ENCODE measurements around the gene NUPR1. TPM values are rescaled to one million over a fixed set of nuclear protein-coding genes. Genes with fewer than 3 reads are reported as not detected.
"Not testable (repeated sequence)": the region's sequence is repeated elsewhere in the genome, so short reads cannot be mapped to it uniquely, and the experiment has no call there.

NUPR1 gene
- total and polyA plus RNA-seq, 5 experiments from 2014 or later = 0.05 TPM; not detected in 4

DNA sequence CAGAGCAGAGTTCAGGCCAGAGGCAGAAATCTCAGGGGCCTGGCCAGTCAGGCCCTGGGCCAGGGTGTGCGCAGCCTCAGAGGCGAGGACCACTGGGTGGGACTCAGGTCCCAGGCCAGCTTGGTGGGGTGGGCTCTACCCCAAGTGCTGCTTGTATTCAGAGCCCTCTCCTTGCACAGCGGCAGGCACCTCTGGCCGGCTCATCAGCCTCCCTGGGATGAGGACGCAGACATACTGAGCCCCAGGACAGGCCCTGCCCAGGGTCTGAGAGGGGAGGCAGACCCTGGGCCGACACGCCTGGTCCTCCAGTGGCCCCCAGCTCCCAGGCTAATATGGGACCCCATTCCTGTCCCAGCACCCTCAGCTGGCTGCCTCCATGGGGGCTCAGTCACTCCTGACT is 24.5 kb downstream of the NUPR1 start:
- no peak for ATAC-seq
- no peaks in the 10 kb centered on the region for H3K27me3 Mint-ChIP-seq
- no peak for DNase-seq
- H3K4me3 Mint-ChIP-seq = no peak overlapping the region
- POLR2A ChIA-PET = interaction anchor here (0.6 kb wide), 1 partner anchor 1297 kb away, joined by 4 read pairs; no protein-coding TSS in a partner anchor
- H3K36me3 Mint-ChIP-seq = no peaks in the 10 kb centered on the region
- H3K4me1 Mint-ChIP-seq = peaks cover 0 to 6% (median 4%) of the 10 kb centered on the region in 4 donors
- no peak overlapping the region for H3K27ac Mint-ChIP-seq
- no peaks in the 10 kb centered on the region for H3K9me3 Mint-ChIP-seq

DNA sequence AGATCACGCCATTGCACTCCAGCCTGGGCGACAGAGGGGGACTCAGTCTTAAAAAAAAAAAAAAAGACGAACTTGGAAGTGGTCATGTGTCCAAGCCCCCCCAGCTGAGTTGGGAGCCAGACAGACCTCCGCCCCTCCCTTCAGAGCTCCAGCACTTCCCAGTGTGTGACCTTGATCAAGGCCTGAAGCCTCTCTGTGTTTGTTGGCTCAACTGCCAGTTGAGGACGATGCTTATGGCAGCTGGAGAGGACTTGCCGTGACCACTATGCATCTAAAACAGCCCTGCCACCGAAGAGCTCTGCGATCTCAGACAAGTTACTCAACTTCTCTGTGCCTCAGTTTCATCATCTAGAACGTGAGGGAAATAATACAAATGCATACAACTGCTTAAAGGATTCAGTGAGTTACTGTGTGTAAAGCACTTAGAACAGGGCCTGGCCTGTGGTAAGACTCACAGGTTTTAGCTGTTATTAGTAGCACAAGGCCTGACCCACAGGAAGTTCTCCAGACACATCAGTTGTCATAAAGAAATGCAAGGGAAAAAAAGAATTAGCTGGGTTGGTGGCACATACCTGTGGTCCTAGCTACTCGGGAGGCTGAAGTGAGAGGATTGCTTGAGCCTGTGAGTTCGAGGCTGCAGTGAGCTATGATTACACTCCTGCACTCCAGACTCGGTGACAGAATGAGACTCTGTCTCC is 25.1 kb downstream of the NUPR1 start:
- Mint-ChIP-seq H3K36me3 (no peaks in the 10 kb centered on the region), H3K9me3 (no peaks in the 10 kb centered on the region), H3K27ac (peak overlapping the region in 5 of 10 donors; percentile 7 to 83 (median 33)), H3K4me3 (no peak overlapping the region), H3K4me1 (peaks cover 0 to 6% (median 4%) of the 10 kb centered on the region in 4 donors), H3K27me3 (no peaks in the 10 kb centered on the region)
- ATAC-seq = no peak
- POLR2A ChIA-PET = interaction anchor here (0.7 kb wide), 1 partner anchor 20 kb away, joined by 3 read pairs; no protein-coding TSS in a partner anchor
- no peak for DNase-seq

DNA sequence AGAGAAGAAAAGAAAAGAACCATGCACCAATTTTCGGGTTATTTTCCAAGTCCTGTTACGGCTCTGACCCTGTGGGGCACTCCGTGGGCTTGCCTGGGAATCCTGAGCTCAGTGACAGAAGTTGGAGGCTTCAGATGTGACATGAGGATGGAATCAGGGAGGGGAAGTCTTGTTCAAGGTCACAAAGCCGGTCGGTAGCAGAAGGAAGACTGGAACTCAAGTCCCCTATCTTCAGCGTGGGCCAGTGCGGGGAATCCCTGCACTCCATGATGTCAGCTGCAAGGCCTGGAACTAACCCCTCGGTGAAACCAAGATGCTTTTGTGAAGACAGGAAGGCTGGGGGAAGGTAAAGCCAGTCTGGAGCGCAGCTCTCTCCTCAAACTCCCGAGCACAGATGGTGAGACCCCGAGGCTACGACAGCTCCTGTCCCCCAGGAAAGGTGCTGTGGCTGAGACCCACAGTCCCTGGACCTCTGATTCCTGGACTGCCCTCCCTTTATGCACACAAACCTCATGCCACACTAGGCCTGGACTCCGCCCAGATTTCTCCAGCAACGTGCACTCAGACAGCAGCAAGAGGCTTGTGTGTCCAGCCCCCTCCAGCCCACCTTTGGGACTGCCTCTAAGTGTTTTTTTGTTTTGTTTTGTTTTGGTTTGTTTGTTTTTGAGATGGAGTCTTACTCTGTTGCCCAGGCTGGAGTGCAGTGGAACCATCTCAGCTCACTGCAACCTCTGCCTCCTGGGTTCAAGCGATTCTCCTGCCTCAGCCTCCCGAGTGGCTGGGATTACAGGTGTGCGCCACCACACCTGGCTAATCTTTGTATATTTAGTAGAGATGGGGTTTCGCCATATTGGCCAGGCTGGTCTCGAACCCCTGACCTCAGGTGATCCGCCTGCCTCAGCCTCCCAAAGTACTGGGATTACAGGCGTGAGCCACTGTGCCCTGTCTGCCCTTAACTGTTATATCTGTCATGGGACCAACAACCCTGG is 26.7 kb downstream of the NUPR1 start:
- no peak for ATAC-seq
- Mint-ChIP-seq H3K4me3 (no peak overlapping the region), H3K9me3 (no peaks in the 10 kb centered on the region), H3K27ac (no peak overlapping the region), H3K27me3 (no peaks in the 10 kb centered on the region), H3K36me3 (no peaks in the 10 kb centered on the region), H3K4me1 (peaks cover 7 to 19% (median 13%) of the 10 kb centered on the region in 4 donors)
- DNase-seq = no peak
- POLR2A ChIA-PET = no interaction called here

DNA sequence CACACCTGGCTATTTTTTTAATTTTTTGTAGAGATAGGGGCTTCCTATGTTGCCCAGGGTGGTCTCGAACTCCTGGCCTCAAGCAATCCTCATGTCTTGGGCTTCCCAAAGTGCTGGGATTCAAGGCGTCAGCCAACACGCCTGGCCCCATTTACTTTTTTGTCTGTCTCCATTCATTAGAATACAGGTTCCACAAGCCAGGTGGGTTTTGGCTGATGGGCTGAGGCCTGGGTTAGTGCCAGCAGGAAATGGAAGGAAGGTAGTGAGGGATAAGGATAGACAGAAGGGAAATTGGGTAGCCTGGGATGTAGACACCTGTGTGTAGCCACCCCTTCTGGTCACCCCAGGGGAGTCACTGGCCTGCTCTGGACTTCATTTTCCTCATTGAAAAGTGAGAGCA is 27.7 kb downstream of the NUPR1 start:
- H3K36me3 Mint-ChIP-seq = no peaks in the 10 kb centered on the region
- H3K4me3 Mint-ChIP-seq = no peak overlapping the region
- no peaks in the 10 kb centered on the region for H3K27me3 Mint-ChIP-seq
- H3K9me3 Mint-ChIP-seq = no peaks in the 10 kb centered on the region
- POLR2A ChIA-PET = no interaction called here
- H3K27ac Mint-ChIP-seq = no peak overlapping the region
- peaks cover 7 to 30% (median 18%) of the 10 kb centered on the region in 4 donors for H3K4me1 Mint-ChIP-seq
- no peak for DNase-seq
- no peak for ATAC-seq

DNA sequence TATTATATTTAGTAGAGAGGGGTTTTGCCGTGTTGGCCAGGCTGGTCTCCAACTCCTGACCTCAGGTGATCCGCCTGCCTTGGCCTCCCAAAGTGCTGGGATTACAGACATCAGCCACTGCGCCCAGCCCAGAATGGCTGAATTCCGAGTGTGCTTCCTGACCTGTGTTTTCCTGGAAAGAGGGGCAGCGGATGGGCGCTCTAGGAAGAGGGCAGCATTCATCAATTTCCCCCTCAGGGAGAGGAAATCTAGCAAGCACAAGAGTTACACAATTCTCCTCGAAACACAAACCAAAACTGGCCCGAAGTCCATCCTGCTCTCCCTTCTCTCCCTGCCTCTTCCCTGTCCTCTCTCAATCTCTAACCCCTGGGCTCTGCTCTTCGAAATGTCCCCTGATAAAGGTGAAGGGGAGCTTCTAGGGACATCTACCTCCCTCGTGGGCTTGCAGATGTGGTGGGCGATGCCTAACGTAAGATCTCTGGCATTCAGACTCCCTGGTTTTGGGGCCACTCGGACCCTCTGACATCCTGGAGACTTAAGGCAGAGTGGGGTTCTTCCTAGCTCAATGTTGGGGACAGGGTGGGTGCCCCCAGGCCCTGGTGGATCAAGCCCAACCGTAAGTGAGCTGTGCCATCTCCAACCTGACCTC is 33.2 kb downstream of the NUPR1 start:
- POLR2A ChIA-PET = interaction anchor here (0.7 kb wide), 1 partner anchor 24 kb away, joined by 3 read pairs; no protein-coding TSS in a partner anchor
- no peaks in the 10 kb centered on the region for H3K9me3 Mint-ChIP-seq
- ATAC-seq (no peak), DNase-seq (no peak)
- H3K4me3 Mint-ChIP-seq = no peak overlapping the region
- no peaks in the 10 kb centered on the region for H3K27me3 Mint-ChIP-seq
- peak overlapping the region in 4 of 10 donors; percentile 29 to 86 (median 59) for H3K27ac Mint-ChIP-seq
- H3K4me1 Mint-ChIP-seq = peaks cover 4 to 24% (median 18%) of the 10 kb centered on the region in 4 donors
- no peaks in the 10 kb centered on the region for H3K36me3 Mint-ChIP-seq

DNA sequence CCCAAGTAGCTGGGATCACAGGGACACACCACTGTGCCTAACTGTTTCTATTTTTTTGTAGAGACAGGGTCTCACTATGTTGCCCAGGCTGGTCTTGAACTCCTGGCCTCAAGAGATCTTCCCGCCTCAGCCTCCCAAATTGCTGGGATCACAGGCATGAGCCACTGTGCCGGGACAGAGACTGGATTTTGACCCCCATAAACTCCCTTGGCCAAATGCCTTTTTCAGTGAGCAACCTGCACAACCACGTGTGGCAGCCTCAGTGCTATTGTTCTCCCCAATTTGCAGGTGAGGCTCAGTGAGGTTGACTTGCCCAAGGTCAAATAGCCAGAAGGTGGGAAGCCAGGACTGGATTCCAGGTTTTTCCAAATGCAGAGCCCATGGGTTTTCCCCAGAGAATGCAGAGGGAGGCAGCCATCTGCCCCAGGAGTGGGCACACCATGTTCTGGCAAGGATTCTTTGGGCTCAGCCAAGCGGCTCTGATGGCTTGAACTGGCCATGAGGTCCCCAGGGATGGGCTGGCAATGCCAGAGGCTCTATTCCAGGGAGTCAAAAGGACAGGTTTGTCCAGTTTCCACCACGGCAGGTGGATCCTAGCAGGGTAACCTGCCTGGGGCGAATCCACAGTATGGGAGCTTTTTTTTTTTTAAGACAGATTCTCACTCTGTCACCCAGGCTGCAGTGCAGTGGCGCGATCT is 33.9 kb downstream of the NUPR1 start:
- peak overlapping the region in 1 of 10 donors; percentile 8 for H3K27ac Mint-ChIP-seq
- H3K4me3 Mint-ChIP-seq = no peak overlapping the region
- H3K36me3 Mint-ChIP-seq = no peaks in the 10 kb centered on the region
- peaks cover 5 to 27% (median 21%) of the 10 kb centered on the region in 4 donors for H3K4me1 Mint-ChIP-seq
- POLR2A ChIA-PET = interaction anchor here (0.7 kb wide), 1 partner anchor 25 kb away, joined by 3 read pairs; no protein-coding TSS in a partner anchor
- DNase-seq (no peak), ATAC-seq (no peak)
- no peaks in the 10 kb centered on the region for H3K9me3 Mint-ChIP-seq
- no peaks in the 10 kb centered on the region for H3K27me3 Mint-ChIP-seq

DNA sequence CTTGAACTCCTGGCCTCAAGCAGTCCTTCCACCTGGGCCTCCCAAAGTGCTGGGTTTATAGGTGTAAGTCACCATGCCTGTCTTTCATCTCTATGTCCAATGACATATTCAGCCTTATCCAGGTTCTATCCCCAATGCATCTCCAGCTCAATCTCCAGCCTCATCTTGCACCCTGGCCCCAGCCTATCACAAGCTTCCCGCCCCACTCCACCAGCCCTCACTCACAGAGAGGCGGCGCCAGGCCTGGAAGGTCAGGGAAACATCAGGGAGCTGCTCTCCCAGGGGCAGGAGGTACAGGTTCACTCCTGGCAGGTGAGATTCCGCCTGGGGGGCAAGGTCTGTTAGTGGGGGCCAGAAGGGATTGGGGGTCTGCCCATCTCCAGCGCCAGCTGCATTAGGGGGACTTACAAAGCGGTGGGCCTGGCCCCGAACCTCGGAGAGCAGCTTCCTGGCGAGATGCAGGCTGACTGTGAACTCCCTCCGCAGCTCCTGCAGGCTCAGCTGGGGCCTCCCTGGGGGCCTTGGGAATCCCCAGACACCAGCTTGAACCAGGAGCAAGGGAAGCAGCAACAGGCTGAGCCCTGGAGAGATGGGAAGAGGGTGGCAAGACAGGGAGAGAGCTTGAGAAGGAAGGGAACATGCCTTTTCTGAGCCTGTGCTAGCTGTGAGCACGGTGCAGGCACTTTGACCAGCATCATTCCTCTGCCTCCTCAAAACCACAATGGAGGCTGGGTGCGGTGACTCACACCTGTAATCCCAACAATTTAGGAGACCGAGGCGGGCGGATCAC is 35.1 kb downstream of the NUPR1 start:
- ATAC-seq (no peak), DNase-seq (no peak)
- no peaks in the 10 kb centered on the region for H3K9me3 Mint-ChIP-seq
- H3K4me1 Mint-ChIP-seq = peaks cover 7 to 29% (median 22%) of the 10 kb centered on the region in 4 donors
- H3K36me3 Mint-ChIP-seq = peaks cover 0 to under 1% (median 0%) of the 10 kb centered on the region in 3 donors
- peak overlapping the region in 3 of 10 donors; percentile 17 to 69 (median 41) for H3K27ac Mint-ChIP-seq
- H3K4me3 Mint-ChIP-seq = no peak overlapping the region
- no peaks in the 10 kb centered on the region for H3K27me3 Mint-ChIP-seq
- POLR2A ChIA-PET = interaction anchor here (2.0 kb wide), 1 partner anchor 9 kb away, joined by 12 read pairs; the partner anchor contains the start of gene APOBR

DNA sequence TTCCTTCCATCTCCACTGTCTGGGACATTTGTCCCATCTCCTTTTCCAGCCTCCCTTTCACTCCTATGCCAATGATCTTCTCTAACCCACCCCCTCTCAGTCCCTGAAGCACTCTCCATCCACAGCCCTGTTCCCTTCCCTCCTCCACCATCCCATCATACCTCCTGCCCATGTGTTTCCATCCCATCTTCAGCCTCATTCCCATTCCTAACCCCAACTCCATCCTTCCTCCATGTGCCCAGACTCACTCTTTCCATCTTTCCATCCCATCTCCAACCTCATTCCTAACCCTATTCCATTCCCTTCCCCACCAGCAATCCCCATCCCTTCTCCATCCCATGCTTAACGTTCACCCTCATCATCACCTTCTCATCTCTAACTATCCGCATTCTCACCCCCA is 36.5 kb downstream of the NUPR1 start:
- H3K27ac Mint-ChIP-seq = no peak overlapping the region
- no peak for DNase-seq
- H3K4me3 Mint-ChIP-seq = no peak overlapping the region
- ATAC-seq = no peak
- POLR2A ChIA-PET = interaction anchor here (0.9 to 2.0 kb wide), 2 partner anchors 8 to 14 kb away, joined by 4 to 12 read pairs; partner anchors contain the start of gene APOBR
- H3K4me1 Mint-ChIP-seq = peaks cover 8 to 22% (median 16%) of the 10 kb centered on the region in 4 donors
- H3K27me3 Mint-ChIP-seq = no peaks in the 10 kb centered on the region
- peaks cover 0 to 3% (median 0%) of the 10 kb centered on the region in 3 donors for H3K36me3 Mint-ChIP-seq
- H3K9me3 Mint-ChIP-seq = no peaks in the 10 kb centered on the region

DNA sequence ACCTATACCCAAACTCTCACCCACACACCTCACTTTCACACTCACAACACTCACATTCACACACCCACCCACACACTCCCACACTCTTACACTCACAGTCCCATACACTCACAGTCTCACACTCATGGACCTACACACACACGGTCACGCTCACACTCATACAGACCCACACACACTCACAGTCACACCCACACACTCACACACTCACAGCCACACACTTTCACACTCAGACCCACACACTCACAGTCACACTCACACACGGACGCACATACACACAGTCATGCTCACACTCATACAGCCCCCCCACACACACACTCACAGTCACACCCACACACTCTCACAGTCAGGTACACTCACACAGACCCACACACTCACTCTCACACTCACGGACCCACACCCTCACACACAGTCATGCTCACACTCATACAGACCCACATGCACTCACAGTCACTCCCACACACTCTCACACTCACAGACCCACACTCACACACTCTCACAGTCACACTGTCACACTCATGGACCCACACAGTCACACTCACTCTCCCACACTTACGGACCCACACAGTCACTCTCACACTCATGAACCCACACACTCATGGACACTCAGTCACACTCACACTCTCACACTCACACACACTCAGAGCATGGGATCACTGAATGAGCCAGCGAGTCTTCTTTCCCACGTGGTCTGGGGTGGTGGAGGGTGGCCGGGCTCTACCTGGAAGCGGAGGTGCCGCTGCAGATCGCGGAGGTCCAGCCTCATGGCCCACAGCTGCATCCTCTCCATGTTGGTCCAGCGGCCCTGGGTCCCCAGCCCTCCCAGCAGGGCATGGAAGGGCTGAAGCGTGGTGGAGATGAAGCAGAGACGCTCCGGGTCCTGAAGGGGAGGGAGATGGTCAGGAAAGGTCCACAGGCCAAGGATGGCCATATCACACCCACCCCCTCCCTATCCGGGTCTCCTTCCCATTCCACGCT is 37.2 kb downstream of the NUPR1 start:
- Mint-ChIP-seq H3K36me3 (peaks cover 0 to 5% (median 0%) of the 10 kb centered on the region in 3 donors), H3K27ac (no peak overlapping the region), H3K4me1 (peaks cover 11 to 26% (median 18%) of the 10 kb centered on the region in 4 donors), H3K4me3 (no peak overlapping the region), H3K9me3 (no peaks in the 10 kb centered on the region), H3K27me3 (no peaks in the 10 kb centered on the region)
- ATAC-seq (no peak), DNase-seq (no peak)
- POLR2A ChIA-PET = no interaction called here

DNA sequence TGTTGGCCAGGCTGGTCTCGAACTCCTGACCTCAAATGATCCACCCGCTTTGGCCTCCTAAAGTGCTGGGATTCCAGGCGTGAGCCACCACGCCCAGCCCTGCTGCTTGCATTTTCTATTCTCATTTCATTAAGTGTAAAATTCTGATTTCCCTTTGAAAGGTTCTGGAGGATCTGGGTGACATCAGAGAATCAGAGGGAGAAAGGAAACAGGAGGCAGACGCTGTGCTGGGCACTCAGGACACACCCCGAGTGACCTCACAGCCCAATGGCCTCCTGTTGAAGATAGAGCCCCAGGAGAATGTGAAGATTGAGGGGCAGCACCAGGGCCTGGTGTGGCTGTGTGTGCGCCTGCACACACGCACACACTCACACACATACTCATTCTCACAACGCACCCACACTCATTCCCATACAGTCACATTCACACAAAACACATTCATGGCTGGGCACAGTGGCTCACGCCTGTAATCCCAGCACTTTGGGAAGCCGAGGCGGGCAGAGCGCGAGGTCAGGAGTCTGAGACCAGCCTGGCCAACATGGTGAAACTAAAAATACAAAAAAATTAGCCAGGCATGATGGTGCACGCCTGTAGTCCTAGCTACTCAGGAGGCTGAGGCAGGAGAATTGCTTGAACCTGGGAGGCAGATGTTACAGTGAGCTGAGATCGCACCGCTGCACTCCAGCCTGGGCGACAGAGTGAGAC is 38.1 kb downstream of the NUPR1 start:
- H3K9me3 Mint-ChIP-seq, H3K4me3 Mint-ChIP-seq, POLR2A ChIA-PET, ATAC-seq, H3K36me3 Mint-ChIP-seq, DNase-seq, H3K27me3 Mint-ChIP-seq: not testable (repeated sequence)
- Mint-ChIP-seq H3K4me1 (peaks cover 21 to 32% (median 23%) of the 10 kb centered on the region in 4 donors), H3K27ac (peak overlapping the region in 7 of 10 donors; percentile 52 to 83 (median 69))
